GM18517 (cell line): ENCODE data around the gene CYP4X1.
"Not testable (repeated sequence)": the region's sequence is repeated elsewhere in the genome, so short reads cannot be mapped to it uniquely, and the experiment has no call there.

Experiments
- ATAC-seq: cut with Tn5 transposase; IDR thresholded peaks from one replicate; pipeline ENCODE4 v1.9.1; 2021; ENCODE audit warnings: mild to moderate bottlenecking, moderate library complexity; ENCODE audit not compliant: unreplicated experiment

Gene CYP4X1

GRCh38 chr1:47023268-47024140 is at the start of gene CYP4X1:
CYP4X1 (plus strand) TSS chr1:47023669; CDS start chr1:47023818, 149 bp downstream.
- ATAC-seq: no peak

- no peak for ATAC-seq
Observed at GRCh38 chr1:46983166-46983829, 40.2 kb upstream of the CYP4X1 start.

- ATAC-seq: no peak
Observed at GRCh38 chr1:46983830-46984586, 39.5 kb upstream of the CYP4X1 start.

GRCh38 chr1:46990541-46990940 is 32.9 kb upstream of the CYP4X1 start:
- ATAC-seq: not testable (repeated sequence)

- ATAC-seq: no peak
Observed at GRCh38 chr1:46991083-46991923, 32.2 kb upstream of the CYP4X1 start.

- ATAC-seq: no peak
Observed at GRCh38 chr1:46996659-46997281, 26.7 kb upstream of the CYP4X1 start.

- ATAC-seq: no peak
Observed at GRCh38 chr1:47002211-47002610, 21.3 kb upstream of the CYP4X1 start.

GRCh38 chr1:47003896-47004403 is 19.5 kb upstream of the CYP4X1 start:
- no peak for ATAC-seq

- ATAC-seq: not testable (repeated sequence)
Observed at GRCh38 chr1:47006437-47006836, 17.0 kb upstream of the CYP4X1 start.

- no peak for ATAC-seq
Observed at GRCh38 chr1:47013293-47013692, 10.2 kb upstream of the CYP4X1 start.

- no peak for ATAC-seq
Observed at GRCh38 chr1:47021070-47021469, 2.4 kb upstream of the CYP4X1 start.

- no peak for ATAC-seq
Observed at GRCh38 chr1:47024141-47024801, 802 bp downstream of the CYP4X1 start.

GRCh38 chr1:47030170-47030805 is 6.8 kb downstream of the CYP4X1 start:
- ATAC-seq: no peak

GRCh38 chr1:47031059-47031458 is 7.6 kb downstream of the CYP4X1 start:
- no peak for ATAC-seq

- ATAC-seq: no peak
Observed at GRCh38 chr1:47031585-47031984, 8.1 kb downstream of the CYP4X1 start.

- no peak for ATAC-seq
Observed at GRCh38 chr1:47036764-47037163, 13.3 kb downstream of the CYP4X1 start.

- ATAC-seq: no peak
Observed at GRCh38 chr1:47059376-47059775, 35.9 kb downstream of the CYP4X1 start.

- ATAC-seq: no peak
Observed at GRCh38 chr1:47067097-47067594, 43.7 kb downstream of the CYP4X1 start, which contains the start of gene CYP4Z1. CYP4Z1 (plus strand) TSS chr1:47067231; CDS start chr1:47067491, 260 bp downstream.
